ENCODE measurements around the gene PSMF1. TPM values are rescaled to one million over a fixed set of nuclear protein-coding genes. Genes with fewer than 3 reads are reported as not detected.
A peak's percentile ranks its signal among the peaks of the same experiment; 100 is the strongest.

The PSMF1 gene
- total and polyA plus RNA-seq, 9 of the 15 experiments (the other 6 are each of a cell fraction or from before 2014, with no cell fraction given) = 8.5 to 192 (median 33.2) TPM

GRCh38 chr20:1085492-1086276, 32.7 kb upstream of the PSMF1 start (continued):
- TF ChIP-seq SIX5 (IDR thresholded peaks at IDR 0.05; ENCODE audit: borderline replicate concordance in 1 of 2, insufficient read depth in 1 of 2, low read depth in 1 of 2, low read length in 2 of 2) (no peak), RHOXF2B (CRISPR knock-in tag; conservative IDR thresholded peaks at IDR 0.05) (no peak), ARID4B (CRISPR knock-in tag; IDR thresholded peaks at IDR 0.05) (no peak), GTF2E2 (tag; IDR thresholded peaks at IDR 0.05) (no peak), SP1 (CRISPR knock-in tag; IDR thresholded peaks at IDR 0.05) (no peak), TFE3 (CRISPR knock-in tag; IDR thresholded peaks at IDR 0.05) (no peak), NFE2 (IDR thresholded peaks at IDR 0.05; ENCODE audit: low read depth) (peak; percentile 71; the same call in 1 of the 2 replicates), CHAMP1 (IDR thresholded peaks at IDR 0.05) (no peak), PRDM10 (IDR thresholded peaks at IDR 0.05; ENCODE audit: partially characterized antibody) (peak; percentile 61)
